Measurements from ENCODE around the gene SORL1.

SORL1 gene

GRCh38 chr11:121431820-121432526 lies 20.1 kb upstream of the SORL1 start:
- DNase-seq = no peak

DNA sequence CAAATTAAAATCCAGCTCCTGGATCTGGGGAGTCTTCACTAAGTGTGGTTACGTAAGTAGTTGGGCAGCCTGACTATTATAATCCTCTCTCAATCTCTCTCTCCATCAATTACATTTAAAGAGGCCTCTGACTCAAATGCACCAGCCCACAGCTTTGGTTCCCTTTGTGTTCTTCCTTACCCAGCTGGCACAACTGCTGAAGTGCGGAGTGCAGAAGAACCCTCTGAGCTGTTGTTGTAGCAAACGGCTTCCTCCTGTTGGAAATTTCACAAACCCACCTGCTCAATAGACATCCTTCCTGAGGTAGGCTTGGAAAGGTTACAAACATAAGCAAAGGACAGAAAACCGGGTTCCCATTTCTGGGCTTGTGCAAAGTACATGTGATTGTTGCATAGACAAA lies 17.0 kb upstream of the SORL1 start:
- DNase-seq = no peak

DNA sequence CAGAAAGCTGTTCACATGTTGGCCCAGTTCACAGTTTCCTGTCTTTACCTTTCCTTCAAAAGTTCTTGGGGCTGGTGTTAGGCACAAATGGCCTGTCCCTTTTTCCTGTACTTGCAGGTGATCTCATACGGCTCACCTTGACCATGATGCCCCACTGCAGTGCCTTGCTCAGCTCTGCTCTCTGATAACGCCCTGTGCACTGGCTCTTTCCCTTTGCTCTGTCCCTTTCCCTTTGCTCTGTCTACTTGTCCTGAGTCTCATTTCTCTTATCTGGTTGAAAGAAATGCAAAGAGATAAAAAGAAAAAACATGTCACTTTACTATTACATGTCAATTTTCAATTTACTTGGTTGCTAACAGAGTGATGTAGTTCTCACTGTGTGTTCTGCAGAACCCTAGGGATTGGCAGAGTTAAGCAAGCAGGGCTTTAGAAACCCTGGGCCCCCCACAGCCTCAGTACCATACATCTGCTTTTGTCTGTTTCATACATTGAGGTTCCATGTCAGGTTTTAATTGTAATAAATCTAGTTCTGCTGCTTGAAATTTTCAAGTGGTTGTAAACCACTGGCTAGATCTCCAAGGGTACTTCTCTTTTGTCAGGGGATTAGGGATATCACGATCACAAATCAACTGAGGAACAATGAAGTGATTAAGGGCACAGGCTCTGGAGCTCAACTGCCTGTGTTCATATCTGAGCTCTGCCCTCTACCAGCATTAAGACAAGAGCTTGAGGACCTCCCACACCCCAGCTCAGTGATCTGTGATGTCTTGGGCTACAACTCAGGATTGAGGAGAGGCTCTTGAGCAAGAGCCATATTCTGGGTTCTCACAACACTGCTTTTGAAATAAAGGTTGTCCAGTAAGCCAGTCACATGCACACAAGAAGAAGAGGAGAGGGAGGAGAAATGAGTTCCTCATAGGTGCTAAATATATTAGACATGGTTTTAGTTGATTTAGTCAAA lies 16.3 kb upstream of the SORL1 start:
- DNase-seq = no peak

- no peak for DNase-seq
Measured at GRCh38 chr11:121437018-121437685, 15.0 kb upstream of the SORL1 start.

- DNase-seq = no peak
Measured at GRCh38 chr11:121437686-121438078, 14.4 kb upstream of the SORL1 start.

DNA sequence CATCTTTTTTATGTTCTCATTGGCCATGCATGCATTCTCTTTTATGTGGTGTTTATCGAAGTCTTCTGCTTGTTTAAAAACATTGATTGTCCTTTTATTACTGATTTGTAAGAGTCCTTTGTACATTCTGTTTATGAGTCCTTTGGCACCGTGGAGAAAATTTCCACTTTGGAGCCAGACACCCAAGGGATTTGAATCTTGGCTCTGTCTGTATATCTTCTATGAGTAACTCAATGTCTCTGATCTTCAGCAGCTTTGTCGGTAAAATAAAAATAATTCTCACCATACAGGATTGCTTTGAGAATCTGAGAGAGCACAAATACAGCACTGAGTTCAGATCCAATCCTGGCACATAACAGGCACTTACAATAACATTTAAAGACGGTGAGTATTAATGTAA lies 12.8 kb upstream of the SORL1 start:
- DNase-seq = no peak

DNA sequence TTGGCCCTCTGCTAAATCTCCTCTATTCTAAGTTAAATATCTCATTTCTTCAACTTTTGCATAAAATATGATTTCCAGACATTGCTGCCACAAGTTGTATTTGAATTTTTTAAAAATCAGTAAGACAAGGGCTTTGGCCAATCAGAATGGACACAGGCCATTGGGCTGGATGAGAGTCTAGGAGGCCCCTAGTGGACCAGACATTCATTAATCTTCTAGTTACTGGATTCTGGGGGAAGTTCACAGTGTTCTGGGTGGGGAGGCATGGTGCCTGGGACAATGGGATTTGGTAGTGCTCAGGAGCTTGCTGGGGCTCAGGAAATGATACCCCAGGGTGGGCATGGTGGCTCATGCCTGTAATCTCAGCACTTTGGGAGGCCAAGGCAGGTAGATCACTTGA lies 12.4 kb upstream of the SORL1 start:
- no peak for DNase-seq

GRCh38 chr11:121441521-121441920 lies 10.6 kb upstream of the SORL1 start:
- DNase-seq = no peak

DNA sequence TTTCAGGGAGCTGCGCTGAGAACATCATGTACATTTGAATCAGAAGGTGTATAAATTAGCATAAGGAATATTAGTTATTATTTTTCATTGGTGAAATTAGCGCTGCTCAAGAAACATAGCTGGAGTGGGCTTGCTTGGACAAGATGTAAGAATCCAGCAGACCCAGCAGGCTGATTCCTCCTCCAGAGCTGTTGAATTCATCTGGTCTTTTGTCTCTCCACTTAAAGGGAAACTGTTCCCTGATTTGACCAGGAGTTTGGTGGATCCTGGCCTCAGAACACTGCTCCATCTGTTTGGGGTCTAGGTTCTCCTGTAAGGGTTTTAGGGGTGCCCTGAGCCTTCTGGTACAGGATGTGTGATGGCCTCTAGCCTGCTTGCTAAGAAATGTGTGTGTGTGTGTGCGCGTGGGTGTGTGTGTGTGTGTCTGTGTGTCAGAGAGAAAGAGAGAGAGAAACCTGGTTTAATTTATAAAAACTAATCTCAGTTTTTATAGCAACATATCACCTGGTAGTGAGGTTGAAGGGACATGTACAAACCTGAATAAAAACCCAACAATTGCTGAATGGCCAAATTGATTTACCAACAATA lies 8.3 kb upstream of the SORL1 start:
- DNase-seq = no peak

- no peak for DNase-seq
Measured at GRCh38 chr11:121444526-121444925, 7.6 kb upstream of the SORL1 start.

DNA sequence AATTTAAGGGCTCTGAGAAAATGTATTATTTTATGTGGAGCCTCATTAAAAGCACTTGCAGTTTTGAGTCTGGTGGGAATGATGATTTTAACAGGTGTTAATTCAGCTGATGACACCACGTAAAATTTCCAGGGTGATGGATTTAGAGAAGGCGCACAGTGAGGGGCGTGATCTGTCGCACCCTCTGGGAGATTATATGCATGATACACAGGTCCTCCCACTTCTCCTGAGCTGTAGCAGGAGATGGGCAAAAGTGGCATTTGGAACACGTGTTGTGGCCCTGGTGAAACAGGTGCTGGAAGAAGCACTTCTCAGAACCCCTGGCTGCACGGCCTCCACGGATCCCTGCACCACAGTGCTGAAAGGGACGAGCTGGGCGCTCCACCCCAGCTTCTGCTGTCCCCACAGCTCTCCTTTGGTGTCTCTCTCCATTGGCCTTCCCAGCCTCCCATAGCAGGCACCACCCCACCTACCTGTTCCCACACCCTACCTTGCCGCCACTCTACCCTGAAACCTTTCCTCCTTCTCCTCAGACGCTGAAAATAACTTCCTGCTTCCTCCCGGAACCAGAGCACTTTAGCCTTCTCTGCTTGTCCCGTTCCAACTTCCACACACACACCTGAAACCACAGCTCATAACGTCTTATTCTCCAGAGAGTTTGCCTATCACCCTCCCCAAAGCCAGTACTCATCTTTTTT lies 6.9 kb upstream of the SORL1 start:
- DNase-seq = no peak

GRCh38 chr11:121446752-121447156 lies 5.4 kb upstream of the SORL1 start:
- peak; percentile 53 for DNase-seq

- no peak for DNase-seq
Measured at GRCh38 chr11:121448011-121448410, 4.1 kb upstream of the SORL1 start.

DNA sequence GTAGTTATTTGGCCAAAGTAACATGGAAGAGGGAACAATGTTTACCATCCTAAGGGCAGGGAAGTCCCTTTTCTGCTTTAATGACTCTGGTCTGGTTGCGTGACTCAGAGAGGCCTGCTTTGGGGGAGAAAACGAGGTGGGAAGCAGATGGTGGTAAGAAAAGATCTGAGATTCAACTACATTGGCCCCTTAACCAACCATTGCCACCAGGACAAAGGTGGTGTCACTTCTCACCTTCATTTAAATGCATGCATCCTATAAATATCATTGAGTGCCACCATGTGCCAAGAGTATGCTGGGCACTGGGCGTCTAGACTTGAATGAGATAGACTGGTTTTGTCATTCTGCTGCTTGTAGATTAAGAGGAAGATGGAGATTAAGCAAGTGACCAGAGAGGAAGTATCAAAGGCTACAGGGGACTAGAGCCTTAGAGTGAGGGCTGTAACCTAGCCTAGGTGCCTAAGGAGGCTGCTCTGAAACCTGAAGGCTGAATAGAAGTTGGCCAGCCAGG lies 3.6 kb upstream of the SORL1 start:
- DNase-seq = no peak

DNA sequence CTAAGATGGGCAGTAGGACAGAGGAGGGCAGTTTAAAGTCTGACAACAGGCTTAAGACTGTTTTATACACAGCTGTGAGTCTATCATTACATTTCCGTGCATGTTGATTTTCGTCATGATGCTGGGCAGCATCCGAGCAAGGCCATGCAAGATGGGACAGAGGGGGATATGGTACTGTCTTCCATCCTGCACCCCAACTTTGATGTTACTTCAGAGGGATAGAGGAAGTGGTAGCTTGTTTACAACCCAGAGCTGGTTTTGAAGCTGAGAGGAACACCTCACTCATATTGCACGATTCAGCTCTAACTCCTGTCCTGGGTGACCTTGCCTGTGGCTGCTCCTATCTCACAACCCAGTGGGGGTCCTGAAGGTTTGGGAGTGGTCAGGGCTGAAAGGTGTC lies 3.0 kb upstream of the SORL1 start:
- DNase-seq = no peak

DNA sequence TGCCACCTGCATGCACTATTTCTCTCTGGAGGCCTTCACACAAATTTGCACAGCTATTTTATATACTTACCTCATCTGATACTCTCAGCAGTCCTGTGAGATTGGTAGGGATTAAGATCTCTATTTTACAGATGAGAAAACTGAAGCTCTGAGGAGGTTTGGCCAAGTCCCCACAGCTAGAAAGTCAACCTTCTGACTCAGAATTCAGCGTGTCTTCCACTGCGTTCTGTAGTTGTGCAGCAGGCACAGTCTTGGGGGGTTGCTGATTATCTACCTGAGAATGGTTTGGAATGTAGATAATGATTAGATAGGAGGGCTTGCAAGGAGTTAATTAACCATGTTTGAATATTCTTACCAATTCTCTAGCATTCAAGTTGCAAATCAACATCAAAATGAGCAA lies 2.5 kb upstream of the SORL1 start:
- DNase-seq = no peak

DNA sequence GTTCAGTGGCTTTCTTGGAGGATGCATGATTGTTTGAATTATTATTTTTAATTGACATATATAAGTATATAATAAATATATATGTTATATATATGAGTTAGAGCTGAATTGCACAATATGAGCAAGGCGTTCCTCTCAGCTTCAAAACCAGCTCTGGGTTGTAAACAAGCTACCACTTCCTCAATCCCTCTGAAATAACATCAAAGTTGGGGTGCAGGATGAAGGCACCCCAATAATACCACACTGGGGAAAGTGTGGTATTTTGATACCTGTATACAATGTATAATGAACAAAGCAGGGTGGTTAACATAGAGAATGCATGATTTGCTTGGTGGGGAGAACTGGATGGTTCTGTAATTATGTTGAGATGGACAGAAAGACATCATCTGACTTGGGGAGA lies 1.7 kb upstream of the SORL1 start:
- DNase-seq = no peak

- no peak for DNase-seq
Measured at GRCh38 chr11:121451178-121451985, 732 bp upstream of the SORL1 start.

DNA sequence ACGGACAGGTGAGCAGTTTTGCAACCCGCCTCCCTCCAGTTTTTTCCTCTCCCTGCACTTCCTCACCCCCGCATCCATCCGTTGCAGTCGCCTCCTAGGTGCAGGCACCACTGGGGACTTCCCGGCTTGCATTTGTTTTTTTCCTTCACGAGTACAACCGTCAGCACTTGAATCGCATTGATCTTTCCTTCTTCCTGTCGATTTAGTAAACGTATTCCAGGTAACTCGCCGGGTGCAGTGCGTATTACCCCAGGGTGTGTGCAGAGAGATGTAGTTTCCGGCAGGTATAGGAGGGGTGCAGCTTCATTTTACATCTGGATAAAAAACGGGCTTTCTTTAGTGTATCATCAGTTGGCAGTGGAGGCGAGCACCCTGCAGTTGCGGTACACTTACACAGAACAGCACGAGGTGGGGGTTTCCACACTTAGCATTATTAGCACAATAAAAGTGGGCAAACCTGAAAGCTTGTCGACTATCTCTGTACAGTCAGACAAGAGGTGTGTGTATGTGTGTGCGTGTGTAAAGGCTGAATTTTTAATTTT lies 566 bp downstream of the SORL1 start, which contains the start of gene SORL1-AS1:
SORL1-AS1 (minus strand) TSS at position 359 of the 542 bp plus-strand sequence.
- DNase-seq = peak; percentile 52

DNA sequence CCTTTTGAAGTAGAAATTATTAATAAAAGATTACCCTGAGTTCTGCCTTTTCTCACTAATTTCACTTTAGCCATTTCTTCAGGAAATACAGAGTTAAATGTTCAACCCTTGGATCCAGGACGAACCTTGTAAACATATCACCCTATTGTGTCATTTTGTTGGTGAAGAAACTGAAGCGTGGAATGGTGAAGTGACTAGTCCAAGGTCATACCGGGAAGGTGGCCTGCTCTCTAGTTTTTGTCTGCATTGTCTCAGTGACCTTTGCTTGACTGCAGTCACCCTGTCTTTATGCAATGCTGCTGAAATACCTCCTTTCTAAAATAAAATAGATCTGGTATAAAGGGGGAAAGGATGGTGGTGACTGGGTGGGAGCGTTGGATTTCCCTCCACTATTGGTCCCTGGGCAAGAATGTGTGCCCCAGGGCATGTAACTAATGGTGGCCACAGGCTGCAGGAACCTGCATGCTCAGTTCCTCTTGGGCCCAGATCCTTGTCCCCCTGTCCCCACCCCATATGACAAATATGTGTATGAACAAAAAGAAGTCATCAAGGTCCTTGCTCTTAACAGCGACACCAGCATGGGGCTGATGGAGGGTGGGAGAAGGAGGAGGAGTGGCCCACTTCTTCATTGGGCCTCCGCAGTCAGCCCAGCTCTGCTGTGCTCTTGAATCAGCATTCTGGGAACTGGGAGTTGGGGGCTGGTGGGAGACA lies 1.6 kb downstream of the SORL1 start:
- no peak for DNase-seq

All from NCI-H2171 treated with DMSO at 0.1 percent for 48 hours (cell line).